A549 treated with AZD9567 at 1 μM for 4 hours (cell line): ENCODE measurements around the gene OR10AD1. TPM values are rescaled to one million over a fixed set of nuclear protein-coding genes. Genes with fewer than 3 reads are reported as not detected.

ENCODE experiments used
- total RNA-seq: library from RNA; stranded (reverse); fragments of 200-300 nt; extraction: Qiagen RNA extraction; gene quantifications from 5 replicates; pipeline ENCODE4 v1.2.3, GENCODE V29; 2022; ENCODE audit not compliant: insufficient read depth

The OR10AD1 gene
- not detected in 5 replicates for total RNA-seq

GRCh38 chr12:48203192-48203591 lies at the start of gene OR10AD1:
TSS of gene OR10AD1 (minus strand) at chr12:48203292. CDS start at chr12:48203292, 0 bp downstream.

GRCh38 chr12:48183091-48183875 lies 19.8 kb downstream of the OR10AD1 start, which contains the start of gene CCDC184:
TSS of gene CCDC184 (plus strand) at chr12:48183644. CDS start at chr12:48184123, 479 bp downstream.

GRCh38 chr12:48157018-48157888 lies 45.8 kb downstream of the OR10AD1 start, which contains the start of gene ASB8:
TSS of gene ASB8 (minus strand) at chr12:48157515. CDS start at chr12:48153496, 4,019 bp downstream.

Other genes with a start within 250 kb of the OR10AD1 start
- gene TMEM106C, start 239.7 kb downstream of the OR10AD1 start, total RNA-seq: 120 to 193 TPM (median 124 TPM) in 5 replicates
- 0.05 to 0.25 TPM (median 0.09 TPM) in 4 of 5 replicates, not detected in the other for gene COL2A1, start 198.8 kb downstream of the OR10AD1 start, total RNA-seq
- 9.4 to 15.8 TPM (median 10.5 TPM) in 5 replicates for gene SENP1, start 97.2 kb downstream of the OR10AD1 start, total RNA-seq
- 24.5 to 30.7 TPM (median 26.6 TPM) in 5 replicates for gene PFKM, start 83.9 kb downstream of the OR10AD1 start, total RNA-seq
- 11.2 to 16.8 TPM (median 12.4 TPM) in 5 replicates for gene ASB8, start 45.8 kb downstream of the OR10AD1 start, total RNA-seq
- 2.2 to 3.2 TPM (median 2.8 TPM) in 5 replicates for gene CCDC184, start 19.6 kb downstream of the OR10AD1 start, total RNA-seq
- gene ZNF641, start 147.6 kb upstream of the OR10AD1 start, total RNA-seq: 4.2 to 5.5 TPM (median 5.4 TPM) in 5 replicates